GM21447 (cell line): Measurements from ENCODE around the gene KLRC4.
"Not testable (repeated sequence)": the region's sequence is repeated elsewhere in the genome, so short reads cannot be mapped to it uniquely, and the experiment has no call there.

Experiments used
- ATAC-seq: cut with Tn5 transposase; IDR thresholded peaks from one replicate; pipeline ENCODE4 v1.9.1; 2021; ENCODE audit not compliant: unreplicated experiment

Gene KLRC4

GRCh38 chr12:10368206-10369171 lies 41.1 kb downstream of the KLRC4 start:
- ATAC-seq, result no peak

GRCh38 chr12:10367714-10368113 lies 41.8 kb downstream of the KLRC4 start:
- ATAC-seq, result not testable (repeated sequence)

- no peak for ATAC-seq
Measured at GRCh38 chr12:10366875-10367274, 42.7 kb downstream of the KLRC4 start.

GRCh38 chr12:10365696-10366405 lies 43.7 kb downstream of the KLRC4 start:
- ATAC-seq, result no peak

- peak; percentile 56 for ATAC-seq
Measured at GRCh38 chr12:10364815-10365622, 44.5 kb downstream of the KLRC4 start.

GRCh38 chr12:10363914-10364814 lies 45.4 kb downstream of the KLRC4 start:
- ATAC-seq, result peak; percentile 88

GRCh38 chr12:10363658-10363913 lies 46.0 kb downstream of the KLRC4 start:
- ATAC-seq, result no peak

- ATAC-seq, result no peak
Measured at GRCh38 chr12:10362828-10363657, 46.5 kb downstream of the KLRC4 start.

- ATAC-seq, result no peak
Measured at GRCh38 chr12:10362325-10362724, 47.2 kb downstream of the KLRC4 start.

- ATAC-seq, result no peak
Measured at GRCh38 chr12:10361622-10362021, 47.9 kb downstream of the KLRC4 start.

GRCh38 chr12:10361084-10361483 lies 48.5 kb downstream of the KLRC4 start:
- ATAC-seq, result no peak

- ATAC-seq, result no peak
Measured at GRCh38 chr12:10358969-10359368, 50.6 kb downstream of the KLRC4 start.

GRCh38 chr12:10358131-10358530 lies 51.4 kb downstream of the KLRC4 start:
- no peak for ATAC-seq
